Measurements from ENCODE around the gene SAP30BP. TPM values are rescaled to one million over a fixed set of nuclear protein-coding genes. Genes with fewer than 3 reads are reported as not detected.
"Not testable (repeated sequence)": the region's sequence is repeated elsewhere in the genome, so short reads cannot be mapped to it uniquely, and the experiment has no call there.

The SAP30BP gene
- total RNA-seq, 1 experiment from 2014 or later, result 98.3 TPM

DNA sequence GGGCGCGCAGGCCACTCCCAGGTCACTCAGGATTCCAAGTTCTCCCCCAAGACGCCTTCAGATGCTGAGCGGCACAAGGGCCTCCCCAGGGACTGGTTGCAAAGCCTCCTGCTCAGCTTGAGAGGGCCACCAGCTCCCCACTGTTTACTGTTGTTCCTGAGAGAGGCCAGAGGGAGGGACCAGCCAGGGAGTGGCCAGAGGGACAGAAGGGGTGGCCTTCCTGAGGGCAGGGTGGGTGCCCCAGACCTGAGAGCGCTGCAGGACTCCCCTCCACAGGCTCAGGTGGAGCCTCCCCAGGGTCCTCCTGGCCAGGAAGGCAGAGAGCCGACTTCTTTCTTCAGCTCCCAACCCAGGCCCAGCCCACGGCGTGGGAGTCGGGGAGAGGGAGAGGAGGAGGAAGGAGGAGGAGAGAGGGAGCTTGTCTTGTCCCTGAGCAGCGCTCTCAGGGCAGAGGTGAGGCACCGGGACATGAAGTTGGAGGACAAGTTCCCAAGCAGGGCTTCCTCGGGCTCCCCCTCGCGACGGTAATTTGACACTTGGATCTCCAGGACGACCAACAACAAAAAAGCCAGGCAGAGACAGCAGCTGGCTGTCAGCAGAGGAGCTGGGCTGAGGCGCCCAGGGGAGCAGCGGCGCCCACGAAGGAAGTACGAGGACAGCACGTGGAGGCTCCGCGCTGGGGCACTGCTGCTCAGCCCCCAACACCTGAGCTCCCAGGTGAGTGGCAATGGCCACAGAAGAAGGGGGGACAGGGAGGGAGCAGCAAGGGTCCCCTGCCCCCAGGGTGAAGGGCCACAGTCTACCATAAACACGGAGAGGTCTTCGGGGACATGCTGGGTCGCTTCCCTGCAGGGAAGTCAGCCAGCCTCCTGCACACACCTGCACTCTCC lies 33.4 kb upstream of the SAP30BP start:
- peak; percentile 88 for DNase-seq (ENCODE audit: low read depth)

DNA sequence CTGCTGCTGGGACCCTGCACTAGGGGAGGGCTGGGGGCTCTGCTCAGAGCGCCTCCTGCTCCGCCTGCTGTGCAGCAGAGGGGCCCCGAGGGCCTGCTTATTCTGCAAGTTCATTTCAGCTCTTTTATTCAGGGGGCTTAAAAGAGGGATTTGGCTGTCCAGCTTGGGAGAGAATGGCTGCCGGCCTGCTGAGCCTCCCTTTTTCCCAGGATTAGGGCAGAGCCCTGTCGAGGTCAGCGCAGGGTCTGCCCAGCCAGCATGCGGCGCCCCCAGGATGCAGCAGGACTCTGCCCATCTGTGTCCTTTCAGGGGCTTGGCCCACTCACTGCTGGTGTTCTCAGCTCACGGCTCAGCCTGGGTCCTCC lies 32.8 kb upstream of the SAP30BP start:
- DNase-seq (ENCODE audit: low read depth), result no peak

- DNase-seq (ENCODE audit: low read depth), result no peak
Measured at GRCh38 chr17:75634754-75635609, 32.2 kb upstream of the SAP30BP start.

- no peak for DNase-seq (ENCODE audit: low read depth)
Measured at GRCh38 chr17:75635610-75636202, 31.4 kb upstream of the SAP30BP start.

- DNase-seq (ENCODE audit: low read depth), result no peak
Measured at GRCh38 chr17:75636381-75637142, 30.6 kb upstream of the SAP30BP start.

DNA sequence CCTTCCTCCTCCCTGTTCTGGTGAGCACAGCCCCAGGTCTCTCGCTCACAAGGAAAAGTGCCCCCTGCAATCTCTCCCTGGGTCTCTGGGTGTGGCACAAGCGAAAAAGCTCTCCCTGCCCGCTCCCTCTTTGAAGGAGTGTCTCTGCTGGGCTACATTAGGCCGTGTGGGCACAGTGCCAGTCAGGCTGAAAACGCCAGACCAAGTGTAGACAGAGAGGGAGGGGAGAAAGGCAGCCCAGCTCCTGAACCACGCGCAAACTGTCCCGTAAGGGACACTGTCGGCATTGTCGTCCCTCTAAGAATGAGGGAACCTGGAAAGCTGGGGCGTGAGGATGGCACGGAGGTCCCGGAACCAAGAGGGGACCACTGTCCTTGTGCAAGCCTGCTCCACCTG lies 30.0 kb upstream of the SAP30BP start:
- no peak for DNase-seq (ENCODE audit: low read depth)

DNA sequence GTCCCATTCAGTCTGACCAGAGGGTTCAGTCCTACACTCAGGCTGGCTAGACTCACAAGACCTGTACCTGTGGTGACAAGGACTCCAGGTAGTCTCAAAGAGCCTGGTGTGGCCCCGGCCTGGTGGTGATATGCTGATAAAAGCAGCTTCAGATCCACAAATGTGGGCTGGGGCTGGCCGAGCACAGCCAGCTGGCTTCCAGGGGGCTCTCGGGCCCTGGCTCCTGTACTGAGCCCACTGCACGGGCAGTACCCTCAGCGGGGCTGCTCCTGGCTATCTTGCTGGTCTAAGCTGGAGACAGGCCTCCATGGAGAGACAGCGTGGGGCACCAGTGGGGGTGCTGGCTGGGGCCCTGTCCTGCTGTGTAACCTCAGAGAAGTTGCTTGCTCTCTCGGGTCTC lies 29.6 kb upstream of the SAP30BP start:
- no peak for DNase-seq (ENCODE audit: low read depth)

DNA sequence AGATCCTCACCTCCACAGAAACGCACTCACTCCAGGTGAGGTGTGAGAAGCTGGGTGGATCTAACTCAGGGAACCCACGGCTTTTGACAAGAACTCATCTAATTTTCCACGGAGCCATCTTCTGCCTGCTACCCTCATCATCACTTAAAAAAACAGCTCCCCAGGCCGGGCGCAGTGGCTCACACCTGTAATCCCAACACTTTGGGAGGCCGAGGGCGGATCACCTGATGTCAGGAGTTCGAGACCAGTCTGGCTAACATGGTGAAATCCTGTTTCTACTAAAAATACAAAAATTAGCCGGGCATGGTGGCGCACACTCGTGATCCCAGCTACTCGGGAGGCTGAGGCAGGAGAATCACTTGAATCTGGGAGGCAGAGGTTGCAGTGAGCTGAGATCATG lies 29.1 kb upstream of the SAP30BP start:
- DNase-seq (ENCODE audit: low read depth), result not testable (repeated sequence)

- DNase-seq (ENCODE audit: low read depth), result no peak
Measured at GRCh38 chr17:75638893-75639292, 28.2 kb upstream of the SAP30BP start.

GRCh38 chr17:75639327-75639726 lies 27.8 kb upstream of the SAP30BP start:
- DNase-seq (ENCODE audit: low read depth), result no peak

- no peak for DNase-seq (ENCODE audit: low read depth)
Measured at GRCh38 chr17:75639771-75640555, 27.2 kb upstream of the SAP30BP start.

DNA sequence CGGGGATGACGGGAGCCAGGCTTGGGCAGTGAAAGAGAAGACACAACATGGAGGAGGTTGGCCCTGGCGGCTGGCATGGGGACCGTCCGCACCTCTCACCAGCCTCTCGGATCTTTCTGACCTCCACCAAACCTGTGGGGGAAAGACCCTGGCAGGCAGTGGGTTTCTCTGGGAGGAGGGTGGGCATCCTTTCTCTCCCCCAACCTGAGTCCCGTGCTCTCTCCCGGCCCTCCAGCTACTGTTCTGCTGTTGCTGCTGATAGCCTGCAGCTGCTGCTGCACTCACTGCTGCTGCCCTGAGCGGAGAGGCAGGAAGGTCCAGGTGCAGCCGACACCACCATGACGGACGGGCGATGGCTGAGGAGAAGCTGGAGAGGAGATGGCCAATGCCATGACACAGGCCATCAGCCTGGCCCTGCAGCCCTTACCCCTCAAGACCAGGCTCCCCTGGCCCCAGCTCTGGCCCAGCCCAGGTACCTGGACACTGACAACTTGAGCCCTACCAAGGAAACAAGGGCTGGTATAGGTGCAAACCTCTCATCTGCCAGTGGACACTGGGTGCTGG lies 26.5 kb upstream of the SAP30BP start:
- DNase-seq (ENCODE audit: low read depth), result no peak

- no peak for DNase-seq (ENCODE audit: low read depth)
Measured at GRCh38 chr17:75641343-75641742, 25.8 kb upstream of the SAP30BP start.

DNA sequence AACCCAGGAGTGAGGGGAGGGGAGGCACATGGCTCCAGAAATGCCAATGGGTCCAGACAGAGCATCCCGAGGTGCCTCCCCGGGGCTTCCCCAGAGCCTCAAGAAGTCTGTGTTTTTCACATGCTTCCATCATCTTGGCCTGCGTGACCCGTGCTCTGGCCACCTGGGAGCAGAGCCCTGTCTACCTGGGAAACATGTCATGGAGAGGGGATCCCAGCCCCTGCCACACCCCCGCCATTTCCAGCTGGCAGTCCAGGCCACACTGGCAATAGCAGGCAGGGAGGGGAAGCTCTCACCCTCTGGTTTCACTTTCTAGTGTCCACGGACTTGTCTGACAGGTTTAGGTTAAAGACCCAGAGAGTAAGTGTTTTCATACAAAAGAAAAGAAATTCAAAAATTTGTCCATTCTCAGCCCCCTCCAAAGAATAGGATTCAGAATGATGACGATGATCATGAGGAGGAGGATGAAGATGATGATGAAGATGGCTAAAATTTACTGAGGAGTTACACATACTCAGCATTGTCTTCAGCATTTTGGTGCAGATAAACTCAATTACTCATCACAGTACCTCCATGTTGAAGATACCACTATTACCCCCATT lies 24.9 kb upstream of the SAP30BP start:
- DNase-seq (ENCODE audit: low read depth), result no peak

DNA sequence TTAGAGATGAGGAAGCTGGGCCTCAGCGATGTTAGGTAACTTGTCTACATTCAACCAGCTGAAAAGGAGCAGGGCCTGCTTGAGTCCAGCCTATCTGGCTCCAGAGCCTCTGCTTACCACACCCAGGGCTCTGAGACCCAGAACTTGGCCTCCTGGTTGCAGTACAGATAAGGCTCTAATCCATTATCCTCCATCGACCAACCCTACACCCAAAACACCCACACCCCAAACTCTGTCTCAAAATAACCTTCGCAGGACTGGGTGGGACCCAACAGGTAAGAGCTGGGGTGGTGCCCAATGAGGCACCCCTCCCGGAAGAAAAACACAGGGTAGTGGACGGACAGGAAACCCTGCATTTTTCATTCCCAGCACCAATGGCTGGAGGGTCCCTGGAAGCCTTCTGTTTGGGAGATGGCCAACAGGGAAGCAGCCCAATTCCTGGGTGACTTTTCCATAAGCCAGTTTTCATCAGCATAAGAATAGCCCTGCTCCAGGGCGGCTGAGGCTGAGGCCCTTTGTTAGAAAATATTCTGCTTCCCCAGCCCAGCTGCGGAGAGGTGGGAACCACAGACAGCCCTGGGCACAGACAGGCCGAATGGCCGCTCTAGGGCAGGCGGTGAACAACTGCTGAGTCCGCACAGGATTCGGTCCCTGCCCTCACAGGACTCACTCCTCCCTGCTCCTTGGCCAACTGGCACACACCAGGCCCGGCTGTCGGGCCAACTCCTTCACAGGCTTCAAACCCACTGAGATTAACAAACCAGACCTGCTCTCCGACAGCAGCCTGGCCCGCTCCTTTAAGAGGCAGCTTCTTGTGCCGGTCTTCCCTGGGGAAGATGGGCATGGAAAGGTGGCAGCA lies 24.1 kb upstream of the SAP30BP start:
- DNase-seq (ENCODE audit: low read depth), result no peak

GRCh38 chr17:75643643-75644017 lies 23.5 kb upstream of the SAP30BP start:
- no peak for DNase-seq (ENCODE audit: low read depth)

DNA sequence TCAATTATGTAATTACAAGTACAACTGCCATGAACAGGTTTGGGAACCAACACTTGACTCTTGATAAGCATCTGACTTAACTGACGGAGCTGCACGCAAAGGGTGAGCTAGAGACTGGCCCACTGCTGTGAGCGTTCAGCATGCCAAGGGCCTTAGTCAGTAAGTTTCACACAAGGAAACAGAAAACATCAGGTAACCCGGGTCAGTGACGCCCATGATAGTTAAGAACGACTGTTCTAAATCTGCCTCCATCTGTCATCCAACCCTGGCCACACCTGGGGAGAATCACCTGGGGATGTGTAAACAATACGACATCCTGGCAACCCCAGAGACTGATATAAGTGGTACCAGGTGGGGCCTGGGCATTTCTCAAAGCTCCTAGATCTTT lies 21.6 kb upstream of the SAP30BP start:
- DNase-seq (ENCODE audit: low read depth), result peak; percentile 92

DNA sequence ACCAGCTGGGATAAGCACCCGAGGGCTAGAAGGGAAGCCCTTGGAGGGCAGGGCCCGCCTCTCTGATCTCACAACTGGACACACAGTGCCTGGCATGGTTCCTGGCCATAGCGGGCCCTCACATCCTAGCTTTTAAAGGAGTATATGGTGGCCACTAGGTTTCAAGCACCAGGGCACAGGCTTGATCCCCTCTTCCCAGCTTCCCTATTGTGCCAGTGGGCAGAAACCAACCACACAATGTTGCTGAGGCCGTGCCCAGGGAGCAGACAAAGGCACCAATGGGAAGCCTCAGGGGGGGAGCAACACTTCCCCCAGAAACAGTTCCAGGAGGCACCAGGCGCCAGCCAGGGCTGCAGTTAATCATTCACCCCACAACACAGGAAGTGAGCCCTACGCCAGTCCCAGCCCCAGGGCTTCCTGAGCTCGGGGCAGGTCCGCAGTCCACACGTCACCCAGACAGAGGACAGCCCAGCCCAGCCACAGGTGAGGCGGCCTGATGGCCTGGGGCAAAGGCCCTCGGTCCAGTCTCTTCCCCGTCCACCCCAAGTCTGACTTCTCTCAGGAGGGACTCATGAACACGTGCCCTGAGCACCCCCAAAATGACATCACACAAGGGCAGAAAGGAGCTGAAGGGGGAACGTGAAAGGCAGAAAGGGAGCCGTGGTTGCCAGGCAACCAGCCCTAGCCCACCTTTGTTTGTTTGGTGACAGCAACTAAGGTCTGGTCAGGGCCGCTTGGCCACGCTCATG lies 21.1 kb upstream of the SAP30BP start:
- peak; percentile 86 for DNase-seq (ENCODE audit: low read depth)

- DNase-seq (ENCODE audit: low read depth), result no peak
Measured at GRCh38 chr17:75646638-75646992, 20.5 kb upstream of the SAP30BP start.

Data from Daoy (cell line).